Measurements from ENCODE around the gene SACS.

Gene SACS

GRCh38 chr13:23418776-23419683, 14.5 kb downstream of the SACS start:
- no peak overlapping the region for H3K9ac ChIP-seq (ENCODE audit: low read depth, low read length)
- no peak overlapping the region for H3K4me3 ChIP-seq (ENCODE audit: low read depth in 1 of 2, low read length in 2 of 2)
- DNase-seq = no peak
- no peak for ATAC-seq (ENCODE audit: insufficient read depth, low read depth)
- TF ChIP-seq CTCF (IDR thresholded peaks at IDR 0.05; ENCODE audit: borderline replicate concordance, extremely low read depth, low read length, poor library complexity, severe bottlenecking) (no peak), EZH2 (IDR thresholded peaks at IDR 0.05; ENCODE audit: borderline replicate concordance, low read depth, low read length, severe bottlenecking) (no peak)
- H3K27me3 ChIP-seq (ENCODE audit: insufficient read depth, low read length, poor library complexity) = no peaks in the 10 kb centered on the region
- H3K9me3 ChIP-seq (ENCODE audit: insufficient read depth, low read length, severe bottlenecking) = no peaks in the 10 kb centered on the region
- no peaks in the 10 kb centered on the region for H3K36me3 ChIP-seq (ENCODE audit: insufficient read depth, low read length)
- H3K4me1 ChIP-seq (ENCODE audit: insufficient read depth, low read length) = no peaks in the 10 kb centered on the region
- H2AFZ ChIP-seq (ENCODE audit: low read depth, low read length) = no peak overlapping the region
- H3K4me2 ChIP-seq (ENCODE audit: insufficient read depth, low read length) = no peak overlapping the region
- H4K20me1 ChIP-seq (ENCODE audit: insufficient read depth, low read length) = no peaks in the 10 kb centered on the region
- H3K27ac ChIP-seq (ENCODE audit: low read length) = no peak overlapping the region
- no peaks in the 10 kb centered on the region for H3K79me2 ChIP-seq (ENCODE audit: insufficient read depth, low read length)

- TF ChIP-seq EZH2 (IDR thresholded peaks at IDR 0.05; ENCODE audit: borderline replicate concordance, low read depth, low read length, severe bottlenecking) (no peak), CTCF (IDR thresholded peaks at IDR 0.05; ENCODE audit: borderline replicate concordance, extremely low read depth, low read length, poor library complexity, severe bottlenecking) (no peak)
- no peak overlapping the region for H2AFZ ChIP-seq (ENCODE audit: low read depth, low read length)
- no peak overlapping the region for H3K9ac ChIP-seq (ENCODE audit: low read depth, low read length)
- no peaks in the 10 kb centered on the region for H3K4me1 ChIP-seq (ENCODE audit: insufficient read depth, low read length)
- H3K79me2 ChIP-seq (ENCODE audit: insufficient read depth, low read length) = no peaks in the 10 kb centered on the region
- H4K20me1 ChIP-seq (ENCODE audit: insufficient read depth, low read length) = no peaks in the 10 kb centered on the region
- H3K27me3 ChIP-seq (ENCODE audit: insufficient read depth, low read length, poor library complexity) = no peaks in the 10 kb centered on the region
- H3K36me3 ChIP-seq (ENCODE audit: insufficient read depth, low read length) = no peaks in the 10 kb centered on the region
- ATAC-seq (ENCODE audit: insufficient read depth, low read depth) = no peak
- no peak for DNase-seq
- no peaks in the 10 kb centered on the region for H3K9me3 ChIP-seq (ENCODE audit: insufficient read depth, low read length, severe bottlenecking)
- H3K4me3 ChIP-seq (ENCODE audit: low read depth in 1 of 2, low read length in 2 of 2) = no peak overlapping the region
- H3K4me2 ChIP-seq (ENCODE audit: insufficient read depth, low read length) = no peak overlapping the region
- H3K27ac ChIP-seq (ENCODE audit: low read length) = no peak overlapping the region
These were observed 18.8 kb downstream of the SACS start for GRCh38 chr13:23414682-23415081.

DNA sequence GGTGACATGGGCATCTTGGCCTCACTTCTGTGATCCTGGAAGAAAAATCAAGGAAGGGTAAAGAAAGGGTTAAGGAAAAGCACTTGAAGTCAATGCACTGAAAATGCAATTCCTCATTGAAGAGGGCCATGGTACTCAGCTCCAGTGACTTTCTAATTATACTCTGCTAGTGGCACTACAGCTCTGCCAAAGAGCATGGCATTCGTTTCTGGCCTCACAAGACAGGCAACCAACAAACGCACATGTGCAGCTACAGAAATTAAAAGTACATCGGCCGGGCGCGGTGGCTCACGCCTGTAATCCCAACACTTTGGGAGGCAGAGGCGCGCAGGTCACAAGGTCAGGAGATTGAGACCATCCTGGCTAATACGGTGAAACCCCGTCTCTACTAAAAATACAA, 21.8 kb downstream of the SACS start:
- Histone ChIP-seq H3K4me1 (ENCODE audit: insufficient read depth, low read length) (no peaks in the 10 kb centered on the region), H3K36me3 (ENCODE audit: insufficient read depth, low read length) (no peaks in the 10 kb centered on the region), H3K9ac (ENCODE audit: low read depth, low read length) (no peak overlapping the region), H3K27ac (ENCODE audit: low read length) (no peak overlapping the region), H4K20me1 (ENCODE audit: insufficient read depth, low read length) (no peaks in the 10 kb centered on the region), H3K27me3 (ENCODE audit: insufficient read depth, low read length, poor library complexity) (no peaks in the 10 kb centered on the region), H3K4me3 (ENCODE audit: low read depth in 1 of 2, low read length in 2 of 2) (no peak overlapping the region), H3K79me2 (ENCODE audit: insufficient read depth, low read length) (no peaks in the 10 kb centered on the region), H3K9me3 (ENCODE audit: insufficient read depth, low read length, severe bottlenecking) (no peaks in the 10 kb centered on the region), H3K4me2 (ENCODE audit: insufficient read depth, low read length) (no peak overlapping the region), H2AFZ (ENCODE audit: low read depth, low read length) (no peak overlapping the region)
- TF ChIP-seq EZH2 (IDR thresholded peaks at IDR 0.05; ENCODE audit: borderline replicate concordance, low read depth, low read length, severe bottlenecking) (no peak), CTCF (IDR thresholded peaks at IDR 0.05; ENCODE audit: borderline replicate concordance, extremely low read depth, low read length, poor library complexity, severe bottlenecking) (no peak)
- ATAC-seq (ENCODE audit: insufficient read depth, low read depth) (no peak), DNase-seq (no peak)
